Suprapubic skin (tissue), 3 donors: ENCODE results near the gene FANCB.

ENCODE experiments used
- CTCF ChIP-seq, 2 donors: fragments of 200-600 bp in 1 of 2; fragments of 450-650 bp in 1 of 2; sonication (generic) in 1 of 2; IDR thresholded peaks; one replicate each; pipeline ENCODE4 v1.5.1; 2016 to 2019; ENCODE audit warnings: antibody characterized with exemption in 2 of 2, mild to moderate bottlenecking in 1 of 2, moderate library complexity in 1 of 2
- EP300 ChIP-seq: sonication (generic); formaldehyde crosslinking; IDR thresholded peaks from one replicate; pipeline ENCODE4 v1.6.1; 2017; ENCODE audit warnings: antibody characterized with exemption
- POLR2A ChIP-seq, 2 donors: fragments of 450-650 bp; IDR thresholded peaks; one replicate each; pipeline ENCODE4 v1.6.1; 2017; ENCODE audit warnings: antibody characterized with exemption in 2 of 2, mild to moderate bottlenecking in 2 of 2, moderate library complexity in 2 of 2

- TF ChIP-seq CTCF (IDR thresholded peaks at IDR 0.05) (no peak), POLR2A (IDR thresholded peaks at IDR 0.05) (no peak), EP300 (no peak)
These were observed 46.5 kb downstream of the FANCB start for GRCh38 chrX:14826319-14826718.
